ENCODE data around the gene GABRG3. TPM values are rescaled to one million over a fixed set of nuclear protein-coding genes. Genes with fewer than 3 reads are reported as not detected.
"Not testable (repeated sequence)": the region's sequence is repeated elsewhere in the genome, so short reads cannot be mapped to it uniquely, and the experiment has no call there.

GABRG3 gene
- polyA plus RNA-seq, 1 donor: 0.18 TPM

DNA sequence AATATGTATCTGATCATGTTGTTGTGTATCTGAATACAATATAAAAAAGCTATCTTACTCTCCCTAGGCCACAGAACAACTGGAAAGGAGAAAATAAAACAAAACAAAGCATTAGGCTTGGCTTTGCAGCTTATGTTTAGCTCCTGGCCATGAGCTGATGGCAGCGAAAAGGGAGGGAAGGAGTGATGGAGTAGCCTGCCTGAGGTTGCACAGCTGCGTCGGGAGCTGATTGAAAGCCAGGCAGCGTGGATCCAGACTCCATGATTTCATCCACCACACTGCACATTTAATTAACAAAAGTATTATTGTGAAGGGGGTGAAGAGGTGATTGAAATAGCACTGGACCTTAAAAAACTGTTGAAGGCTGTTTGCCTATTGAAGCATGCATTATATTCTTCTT lies 212.2 kb downstream of the GABRG3 start:
- peak; percentile 43 for DNase-seq

- not testable (repeated sequence) for DNase-seq
Observed at GRCh38 chr15:27191515-27191914, 220.5 kb downstream of the GABRG3 start.

DNA sequence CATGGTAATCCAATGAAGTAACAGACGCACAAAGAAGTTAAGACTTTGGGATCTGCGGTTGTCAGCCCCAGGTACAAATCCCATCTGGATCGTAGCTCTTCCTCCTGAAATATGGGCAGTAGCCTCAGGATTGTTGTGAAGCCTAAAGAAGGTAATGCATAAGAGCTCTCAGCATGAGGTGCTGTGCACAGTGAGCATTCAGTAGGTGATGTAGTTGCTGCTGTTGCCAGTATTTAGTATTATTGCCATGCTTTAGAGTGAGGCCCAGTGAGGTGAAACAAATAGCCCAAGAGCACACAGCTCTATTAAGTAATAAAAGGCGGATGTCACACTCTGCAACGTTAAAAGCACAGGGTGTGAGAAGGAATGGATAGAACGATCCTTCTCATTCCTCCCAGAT lies 225.7 kb downstream of the GABRG3 start:
- DNase-seq: no peak

GRCh38 chr15:27201425-27201824 lies 230.4 kb downstream of the GABRG3 start:
- no peak for DNase-seq

DNA sequence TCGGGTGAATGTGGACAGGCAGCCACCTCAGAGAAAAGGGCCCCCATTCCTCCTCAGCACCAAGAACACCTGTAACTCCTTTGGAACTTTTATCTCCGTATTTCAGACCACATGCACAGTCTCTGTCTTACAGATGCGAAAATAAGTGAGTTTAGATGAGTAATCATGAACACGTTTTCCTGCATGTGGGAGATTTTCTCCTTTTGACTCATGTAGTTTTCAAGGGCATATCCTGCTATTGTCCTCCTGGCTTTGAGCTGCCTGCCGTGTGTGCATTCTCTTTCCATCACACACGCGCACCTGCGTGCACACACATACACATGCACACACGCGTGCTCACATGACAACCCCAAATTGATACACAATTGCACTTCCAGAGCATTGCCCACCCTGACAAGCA lies 239.2 kb downstream of the GABRG3 start:
- no peak for DNase-seq

DNA sequence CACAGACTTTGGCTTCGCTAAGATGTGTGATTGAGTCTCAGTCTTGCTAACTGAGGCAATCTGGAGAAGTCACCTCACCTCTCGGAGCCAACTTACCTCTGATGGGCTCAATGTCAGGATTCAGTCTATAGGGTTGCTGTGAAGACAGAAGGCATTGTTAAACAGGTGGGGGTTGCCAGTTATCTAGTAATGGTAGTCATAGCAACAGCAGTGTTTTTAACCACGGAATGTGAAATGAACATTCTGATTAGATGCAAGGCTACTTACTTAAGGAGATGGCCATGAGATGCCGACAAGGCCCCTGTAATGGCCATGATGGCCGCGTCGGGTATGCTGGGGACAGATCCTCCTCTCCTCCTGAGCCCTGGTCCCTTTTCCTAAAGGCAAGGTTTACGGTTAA lies 243.1 kb downstream of the GABRG3 start:
- DNase-seq: no peak

- DNase-seq: no peak
Observed at GRCh38 chr15:27214961-27215360, 244.0 kb downstream of the GABRG3 start.

GRCh38 chr15:27218426-27218825 lies 247.4 kb downstream of the GABRG3 start:
- no peak for DNase-seq

DNA sequence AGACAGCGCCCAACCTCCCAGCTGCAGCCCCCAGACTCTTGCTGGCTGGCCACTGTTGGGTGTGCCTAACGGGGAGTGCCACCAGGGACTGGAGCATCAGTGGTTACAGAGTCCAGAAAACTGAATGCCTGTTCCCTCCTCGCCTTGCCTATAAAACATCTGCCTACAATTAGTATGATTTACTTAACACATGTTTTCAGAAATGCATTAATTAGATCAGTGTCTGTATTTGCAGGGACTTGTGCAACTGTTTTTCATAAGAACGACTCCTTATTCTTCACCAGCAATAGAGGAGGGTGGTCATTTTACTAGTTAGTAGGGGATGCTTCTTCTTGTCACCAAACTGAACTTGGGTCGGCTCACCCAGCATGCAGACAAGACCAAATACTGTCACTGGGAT lies 248.7 kb downstream of the GABRG3 start:
- no peak for DNase-seq

GRCh38 chr15:27220199-27220598 lies 249.2 kb downstream of the GABRG3 start:
- DNase-seq: no peak

- no peak for DNase-seq
Observed at GRCh38 chr15:27222479-27222878, 251.5 kb downstream of the GABRG3 start.

DNA sequence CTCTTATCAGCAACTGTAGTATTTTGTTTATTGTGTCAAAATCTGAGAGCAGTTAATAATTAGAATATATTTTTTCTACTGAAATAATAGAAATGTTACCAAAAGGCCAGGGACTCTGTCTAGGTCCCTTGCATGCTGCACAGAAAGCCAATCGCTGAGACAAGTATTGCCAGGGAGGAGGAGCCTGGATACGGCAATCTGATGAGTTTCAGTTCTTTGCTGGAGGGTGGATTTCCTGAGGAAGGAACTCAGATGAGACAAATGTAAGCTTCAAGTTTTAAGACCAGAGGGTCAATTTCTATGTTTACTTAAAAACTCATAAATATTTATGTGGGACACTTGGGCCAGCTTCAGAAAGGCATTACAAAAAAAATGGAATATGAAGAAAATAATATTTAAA lies 252.2 kb downstream of the GABRG3 start:
- DNase-seq: no peak

DNA sequence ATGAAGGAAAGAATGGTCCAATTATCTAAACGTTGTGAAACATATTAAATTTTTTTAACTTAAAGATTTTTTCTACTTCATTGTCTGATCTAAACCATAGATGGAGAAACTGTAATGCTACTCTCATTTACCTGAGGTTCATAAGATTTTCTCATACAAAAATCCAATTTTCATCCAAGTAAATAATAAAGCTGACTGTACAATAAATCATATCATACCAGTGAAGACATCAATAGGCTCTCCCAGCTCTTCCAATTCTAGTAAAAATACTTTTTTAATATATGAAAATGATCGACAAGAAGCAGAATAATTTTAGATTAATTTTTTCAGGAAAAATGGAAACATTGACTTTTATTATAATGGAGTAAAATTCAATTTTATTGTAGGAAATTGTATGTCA lies 260.8 kb downstream of the GABRG3 start:
- no peak for DNase-seq

GRCh38 chr15:27232876-27233275 lies 261.9 kb downstream of the GABRG3 start:
- no peak for DNase-seq

DNA sequence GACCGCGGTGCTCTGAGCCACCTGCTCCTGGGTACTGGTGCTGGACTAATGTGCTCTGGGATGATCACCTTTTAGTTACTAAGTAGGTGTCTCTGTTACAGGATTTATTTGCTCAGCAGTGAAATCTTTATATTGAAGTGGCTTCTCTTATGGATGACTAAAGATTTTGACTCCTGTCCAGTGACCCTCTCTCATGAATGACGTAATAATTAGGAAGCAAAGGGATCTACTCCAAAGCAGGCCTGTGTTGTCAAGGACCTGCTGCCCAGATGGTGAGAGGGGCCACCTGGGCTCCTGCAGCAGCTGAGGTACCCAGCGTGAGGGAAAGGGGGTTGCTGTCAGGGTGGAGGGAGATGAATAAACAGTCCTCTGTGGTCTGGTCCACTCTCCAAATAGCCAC lies 263.6 kb downstream of the GABRG3 start:
- DNase-seq: no peak

GRCh38 chr15:27235161-27235560 lies 264.2 kb downstream of the GABRG3 start:
- DNase-seq: no peak

DNA sequence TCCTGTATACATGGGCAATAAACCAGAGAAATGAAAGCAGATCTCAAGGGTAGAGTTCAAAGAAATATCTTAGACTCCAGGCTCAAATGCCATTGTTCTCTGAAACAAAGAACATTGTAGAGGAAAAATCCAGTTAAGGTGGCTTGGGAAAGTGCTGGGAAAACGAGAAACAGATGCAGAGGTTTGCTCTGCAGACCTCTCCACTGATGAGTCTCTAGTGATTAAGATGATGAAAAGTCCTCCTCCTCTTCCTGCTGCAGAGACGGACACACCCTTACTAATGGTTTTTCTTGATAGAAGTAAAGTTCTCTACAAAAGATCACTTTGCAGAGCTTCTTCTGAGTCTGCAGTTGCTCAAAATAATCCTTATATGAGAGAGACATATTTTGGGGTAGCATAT lies 264.7 kb downstream of the GABRG3 start:
- DNase-seq: no peak

- no peak for DNase-seq
Observed at GRCh38 chr15:27237319-27237939, 266.4 kb downstream of the GABRG3 start.

DNA sequence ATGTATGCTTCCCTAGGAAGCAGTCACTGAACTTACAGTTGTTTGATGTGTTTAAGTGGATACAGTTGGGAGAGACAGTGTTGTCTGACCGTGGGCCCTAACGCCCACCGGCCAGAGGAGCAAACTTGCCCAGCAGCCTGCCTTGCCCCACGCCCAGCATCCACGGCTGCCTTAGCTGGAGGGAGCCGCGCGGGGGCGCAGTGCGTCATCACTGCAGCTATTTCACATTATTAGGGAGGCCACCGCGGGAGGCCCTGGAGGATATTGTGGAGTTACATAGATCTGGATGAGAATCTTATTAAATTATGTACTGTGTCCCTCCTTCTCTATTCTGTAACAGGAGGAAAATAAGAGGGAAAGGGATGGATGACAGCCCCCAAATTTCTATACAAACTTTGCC lies 267.2 kb downstream of the GABRG3 start:
- no peak for DNase-seq

DNA sequence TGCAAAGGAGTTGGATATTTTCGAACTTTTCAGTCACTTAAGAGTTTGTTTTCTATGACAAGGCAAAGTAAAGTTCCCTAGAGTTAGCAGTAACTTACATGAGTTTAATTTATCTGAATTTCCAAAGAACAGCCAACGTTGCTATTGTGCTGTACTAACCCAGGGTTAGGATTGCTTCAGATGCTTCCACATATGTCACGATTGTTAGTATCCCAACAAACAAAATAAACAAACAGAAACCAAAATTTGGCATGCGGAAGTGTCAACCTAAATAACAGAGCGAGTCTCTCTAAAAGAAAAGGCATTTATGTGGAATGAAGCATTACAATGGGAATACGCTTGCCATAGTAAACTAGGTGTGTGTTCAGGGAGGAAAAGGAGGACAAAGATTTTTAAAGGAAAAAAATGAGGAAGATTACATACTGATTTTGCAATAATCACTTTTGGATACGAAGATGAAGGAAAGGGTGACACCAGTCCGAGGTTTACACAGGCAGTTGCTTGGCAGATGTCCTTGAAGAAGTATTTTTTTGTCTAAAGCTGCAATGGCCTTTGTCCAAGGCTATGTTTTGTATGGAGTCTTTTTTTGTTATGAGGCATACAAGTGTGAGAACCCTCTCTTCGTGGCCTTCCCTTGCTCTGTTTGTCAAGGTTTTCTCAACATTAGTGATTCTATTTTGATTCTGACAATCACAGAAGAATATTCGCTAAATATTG lies 267.9 kb downstream of the GABRG3 start:
- peak; percentile 27 for DNase-seq

DNA sequence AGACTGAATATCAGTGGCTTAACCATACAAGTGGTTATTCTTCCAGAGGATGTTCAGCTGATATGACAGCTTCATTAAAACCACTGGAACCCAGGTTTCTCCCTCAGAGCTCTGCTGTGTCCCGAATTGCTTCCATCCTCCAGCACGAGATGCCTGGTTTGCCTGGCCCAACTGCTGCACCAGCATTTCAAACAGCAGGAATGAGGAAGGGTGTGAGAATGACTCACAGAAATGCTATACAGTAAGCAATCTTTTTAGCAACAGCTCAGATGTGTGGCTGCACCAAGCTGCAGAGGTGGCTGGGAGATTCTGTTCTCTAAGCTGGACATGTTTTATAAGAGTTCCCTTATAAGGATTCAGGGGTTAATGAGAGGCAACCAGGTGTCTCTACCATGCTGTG lies 271.0 kb downstream of the GABRG3 start:
- no peak for DNase-seq

- DNase-seq: no peak
Observed at GRCh38 chr15:27244047-27244446, 273.1 kb downstream of the GABRG3 start.

- DNase-seq: no peak
Observed at GRCh38 chr15:27248251-27248650, 277.3 kb downstream of the GABRG3 start.

DNA sequence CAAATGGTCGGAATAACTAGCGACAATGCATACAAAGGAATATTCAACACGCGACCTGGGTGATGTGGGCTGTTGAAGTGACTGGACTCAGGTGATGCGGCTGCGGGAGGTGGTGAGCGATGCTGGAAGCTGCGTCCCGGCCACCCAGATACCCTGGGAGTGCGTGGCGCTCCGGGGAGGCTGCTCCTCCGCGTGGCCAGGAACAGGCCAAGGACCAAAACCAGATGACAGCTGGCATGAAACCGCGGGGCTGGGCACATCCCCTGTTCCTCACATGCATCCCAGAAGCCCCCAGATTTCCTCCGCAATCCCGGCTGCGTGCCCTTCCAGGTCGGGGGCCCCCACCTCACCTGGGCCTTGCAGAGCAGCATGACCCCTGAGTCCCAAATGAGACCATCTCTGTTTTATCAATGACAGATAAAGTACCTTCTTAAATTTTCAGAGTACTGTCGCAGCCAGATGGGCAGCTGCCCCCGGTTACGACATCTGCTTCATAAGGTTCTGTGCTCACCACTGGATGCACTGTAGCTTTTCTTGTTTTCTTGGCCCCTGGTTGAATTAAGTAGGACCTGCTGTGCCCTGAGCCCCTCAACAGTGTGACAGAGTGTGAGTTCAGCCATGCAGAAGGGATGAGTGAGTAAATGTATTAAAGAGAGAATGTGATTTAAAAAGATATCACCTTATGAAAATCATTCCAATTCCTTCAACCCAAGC lies 278.2 kb downstream of the GABRG3 start:
- no peak for DNase-seq

All from hindlimb muscle (tissue), 1 donor.